Activated naive CD4-positive, alpha-beta T cell (primary cell): Measurements from ENCODE around the gene OSER1.

Experiments
- DNase-seq, 4 experiments: peaks; one replicate each; lab custom pipeline; 2025; lab: John Stamatoyannopoulos, UW

OSER1 gene

DNA sequence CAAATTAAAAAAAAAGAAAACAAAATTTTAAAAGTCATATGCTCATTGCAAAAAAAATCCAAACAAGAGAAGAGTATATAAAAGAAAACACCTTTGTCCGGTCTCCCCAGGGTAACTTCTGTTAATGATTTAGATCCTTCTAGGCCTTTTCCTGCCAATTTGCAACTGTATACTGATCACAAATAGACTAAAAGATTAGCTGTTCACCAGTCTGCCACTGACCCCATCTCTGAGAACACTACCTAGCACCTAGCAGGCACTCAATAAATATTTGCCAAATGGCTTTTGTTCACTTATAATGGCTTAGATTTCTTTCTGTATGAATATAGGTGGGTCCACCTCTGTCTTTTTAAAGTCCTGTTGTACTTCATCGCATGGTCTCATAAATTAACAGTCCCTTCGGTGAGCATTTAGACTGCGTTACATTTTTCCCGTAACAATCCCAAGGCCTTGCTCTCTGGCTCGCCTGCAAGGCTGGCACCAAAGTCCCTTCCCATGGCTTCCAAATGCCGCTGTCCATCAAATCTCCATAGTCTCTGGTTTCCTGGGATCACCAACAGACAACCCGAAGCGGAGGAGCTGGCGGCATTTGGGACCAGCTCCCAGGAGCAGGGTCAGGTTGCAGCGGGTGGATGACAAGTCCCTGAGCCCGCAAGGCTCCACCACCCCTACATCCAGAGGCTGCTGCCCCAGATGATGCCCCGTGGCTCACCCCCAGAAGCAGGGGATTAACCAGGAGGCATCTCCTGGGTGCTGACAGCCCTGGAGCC is 35.4 kb downstream of the OSER1 start:
- no peak for DNase-seq

DNA sequence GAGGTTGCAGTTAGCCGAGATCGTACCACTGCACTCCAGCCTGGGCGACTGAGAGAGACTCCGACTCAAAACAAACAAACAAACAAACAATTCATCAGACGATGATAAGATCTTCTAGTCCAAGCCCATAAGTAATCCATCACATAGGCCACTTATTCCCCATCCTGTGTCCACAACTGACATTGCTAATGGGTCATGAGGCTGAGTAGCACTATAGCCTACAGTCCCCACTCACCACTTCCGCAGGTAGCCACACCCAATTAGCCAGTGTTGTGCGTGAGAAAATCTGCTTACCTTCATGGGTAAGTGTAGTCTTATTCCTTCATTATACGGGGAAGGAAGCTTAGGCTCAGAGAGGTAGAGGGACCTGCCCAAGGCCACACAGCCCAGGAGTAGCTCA is 36.7 kb downstream of the OSER1 start:
- no peak for DNase-seq

DNA sequence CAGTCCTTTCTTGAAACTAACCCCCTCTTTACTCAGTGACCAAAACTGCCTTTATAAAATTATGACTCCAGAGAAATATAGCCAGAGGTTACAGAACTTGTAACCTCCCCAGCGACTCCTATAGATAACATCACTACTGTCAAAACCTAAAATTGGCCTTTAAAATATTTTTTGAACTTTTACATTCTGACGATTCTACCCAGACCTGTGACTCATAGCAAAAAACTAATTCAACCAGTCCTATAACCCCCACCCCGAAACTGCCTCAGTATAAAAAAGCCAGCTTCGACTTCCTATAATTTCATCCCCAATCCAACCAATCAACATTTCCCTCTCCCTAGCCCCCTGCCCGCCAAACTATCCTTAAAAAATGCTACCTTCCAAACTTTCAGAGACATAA is 37.5 kb downstream of the OSER1 start:
- no peak for DNase-seq

DNA sequence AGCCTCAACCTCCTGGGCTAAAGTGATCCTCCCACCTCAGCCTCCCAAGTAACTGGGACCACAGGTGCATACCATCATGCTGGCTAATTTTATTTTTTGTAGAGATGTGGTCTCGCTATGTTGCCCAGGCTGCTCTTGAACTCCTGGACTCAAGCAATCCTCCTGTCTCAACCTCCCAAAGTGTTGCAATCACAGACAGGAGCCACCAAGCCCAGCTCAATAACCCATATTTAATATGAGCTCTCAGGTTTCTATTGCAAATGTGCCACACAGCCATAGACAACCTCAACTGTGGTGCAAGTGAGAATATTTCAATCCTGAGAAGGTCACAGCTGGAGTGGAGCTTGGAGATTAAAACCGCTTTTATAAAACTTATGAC is 38.0 kb downstream of the OSER1 start:
- DNase-seq: no peak

DNA sequence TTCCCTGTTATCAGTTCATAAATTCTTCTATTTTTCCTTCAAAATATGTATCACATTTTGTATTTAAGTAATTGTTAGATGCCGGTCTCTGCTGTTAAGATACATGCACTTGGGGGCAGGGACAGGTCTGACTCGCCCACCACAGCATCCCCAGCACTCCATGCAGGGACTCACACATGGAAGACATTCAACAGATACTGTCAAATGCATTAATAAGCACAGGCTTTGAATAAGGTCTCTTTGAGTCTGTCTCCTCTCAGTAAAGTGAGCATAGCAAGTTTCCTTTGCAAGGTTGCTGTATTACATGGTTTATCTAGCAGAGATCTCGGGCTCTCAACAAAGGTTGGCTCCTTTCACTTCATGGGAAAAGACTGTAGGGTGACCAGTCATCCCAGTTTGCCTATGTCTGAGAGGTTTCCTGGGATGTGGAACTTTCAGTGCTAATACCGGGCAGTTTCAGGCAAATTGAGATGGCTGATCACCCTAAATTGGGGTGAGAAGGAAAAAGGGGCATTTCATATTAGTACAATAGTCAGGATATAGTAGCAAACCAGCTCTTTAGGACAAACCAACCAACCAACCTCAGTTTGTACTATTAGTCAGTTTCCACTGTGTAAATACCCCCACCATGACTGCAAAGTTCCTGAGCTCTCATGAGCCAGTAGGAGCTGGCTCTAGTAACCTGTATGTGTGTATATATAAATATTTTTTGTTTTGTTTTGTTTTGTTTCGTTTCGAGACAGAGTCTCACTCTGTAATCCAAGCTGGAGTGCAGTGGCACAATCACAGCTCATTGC is 38.6 kb downstream of the OSER1 start:
- no peak for DNase-seq

DNA sequence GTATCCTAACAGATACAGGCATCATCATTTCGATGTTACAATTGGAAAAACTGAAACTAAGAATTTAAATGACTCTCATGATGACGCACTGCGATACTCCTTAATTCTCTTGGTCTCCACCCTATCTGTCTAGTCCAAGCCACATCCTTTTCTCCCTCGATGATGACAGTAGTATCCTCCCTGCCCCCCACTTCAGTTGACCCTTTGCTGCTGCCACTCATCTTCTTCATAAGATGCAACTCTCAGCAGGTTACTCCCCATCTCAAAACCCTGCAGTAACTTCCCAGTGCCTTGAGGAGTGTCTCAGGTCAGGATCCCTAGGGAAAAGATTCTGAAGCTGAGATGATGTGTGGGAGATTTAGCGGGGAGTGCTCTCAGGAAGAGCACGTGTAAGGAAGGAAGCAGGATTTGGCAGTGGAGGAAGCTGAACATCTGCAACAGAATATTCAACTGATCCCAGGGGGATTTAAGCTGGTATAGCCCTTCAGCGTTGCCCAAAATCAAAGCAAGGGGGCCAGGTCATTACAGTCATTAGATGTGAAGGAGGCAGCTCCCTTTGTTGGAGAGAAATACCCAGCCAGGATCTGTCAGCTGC is 39.7 kb downstream of the OSER1 start:
- DNase-seq: no peak

DNA sequence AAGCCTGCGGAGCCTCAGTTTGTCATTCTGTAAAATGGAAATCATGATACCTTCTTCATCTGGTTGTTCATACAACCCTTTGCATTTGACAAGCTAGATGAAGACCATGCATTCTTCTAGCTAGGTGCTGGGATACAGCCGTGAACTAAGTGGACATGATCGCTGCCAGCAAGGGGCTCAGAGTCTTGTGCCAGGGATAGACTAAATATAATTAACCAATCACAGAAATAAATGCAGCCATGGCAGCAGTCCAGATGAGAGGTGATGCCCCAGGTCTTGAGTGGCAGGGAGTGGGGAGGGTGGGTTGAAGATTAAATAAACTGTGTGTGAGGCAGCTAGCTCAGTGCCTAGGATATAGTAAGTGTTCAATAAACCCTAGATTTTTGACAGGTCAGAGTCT is 42.8 kb downstream of the OSER1 start:
- DNase-seq: no peak

DNA sequence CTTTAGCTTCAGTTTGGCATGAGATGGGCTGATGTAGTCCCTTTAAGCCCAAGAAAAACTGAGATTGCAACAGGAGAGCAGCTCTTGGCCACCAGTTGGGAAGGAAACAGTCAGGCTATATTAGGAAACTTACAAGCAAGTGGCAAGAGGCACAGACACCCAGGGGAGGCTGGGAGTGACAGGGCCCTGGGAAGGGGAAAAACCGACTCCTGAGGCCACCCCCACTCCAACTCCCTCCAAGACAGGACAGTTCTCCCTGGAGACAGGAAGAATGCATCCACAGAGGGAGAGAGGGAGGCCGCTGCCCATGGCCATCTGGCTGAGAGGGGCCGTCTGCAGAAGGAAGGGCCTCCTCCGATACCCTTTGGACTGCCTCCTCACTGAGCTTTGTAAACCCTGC is 44.1 kb downstream of the OSER1 start:
- no peak for DNase-seq

DNA sequence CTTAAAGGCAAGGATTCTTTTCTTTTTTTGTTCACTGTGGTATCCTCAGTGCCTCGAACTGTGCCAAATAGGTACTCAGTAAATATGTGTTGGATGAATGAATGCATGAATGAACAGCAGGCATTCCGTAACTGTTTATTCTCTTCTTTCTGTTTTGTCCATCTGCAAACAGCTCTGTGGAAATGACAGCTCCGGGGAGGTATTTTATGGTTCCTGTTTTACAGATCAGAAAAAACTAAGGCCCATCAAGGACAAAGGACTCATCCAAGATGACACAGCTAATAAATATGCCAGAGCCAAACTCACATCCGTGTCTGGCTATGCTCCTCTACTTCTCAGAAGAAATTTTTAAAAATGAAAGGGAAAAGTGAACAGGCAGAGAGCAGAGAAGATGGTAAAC is 44.6 kb downstream of the OSER1 start:
- DNase-seq: no peak

DNA sequence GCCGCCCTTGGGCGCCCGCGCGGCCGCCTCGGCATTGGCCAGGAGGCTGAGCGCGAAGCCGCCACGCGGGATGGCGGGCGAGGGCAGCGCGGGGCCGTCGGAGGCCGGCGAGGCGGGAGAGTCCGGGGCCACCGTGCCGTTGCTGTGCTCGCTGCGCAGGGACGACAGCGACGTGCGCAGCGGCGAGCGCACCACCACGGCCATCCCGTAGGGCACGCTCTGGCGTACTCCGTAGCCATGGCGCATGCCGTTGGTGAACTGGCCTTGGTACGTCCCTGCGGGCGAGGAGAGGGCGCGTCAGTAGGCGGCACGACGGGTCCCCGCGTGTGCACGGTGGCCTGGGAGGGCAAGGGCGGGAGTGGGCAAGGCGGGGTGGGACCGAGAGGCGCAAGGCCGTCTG is 50.4 kb downstream of the OSER1 start:
- no peak for DNase-seq

DNA sequence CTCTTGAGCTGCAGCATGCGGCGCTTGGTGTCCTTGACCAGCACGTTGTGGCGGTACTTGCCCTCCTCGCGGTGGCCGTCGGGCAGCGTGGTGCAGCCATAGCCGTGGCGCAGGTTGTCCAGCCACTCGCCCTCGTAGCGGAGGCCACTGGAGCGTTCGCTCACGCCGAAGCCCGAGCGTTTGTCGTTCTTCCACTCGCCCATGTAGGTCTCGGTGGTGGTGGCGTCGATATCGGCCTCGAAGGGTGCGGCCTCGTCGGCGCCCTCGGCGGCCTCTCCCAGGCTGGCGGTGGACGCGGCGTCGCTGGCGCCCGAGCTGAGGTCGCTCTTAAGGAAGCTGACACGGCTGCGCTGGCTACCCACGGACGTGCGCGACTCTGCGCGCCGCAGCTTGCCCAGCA is 50.9 kb downstream of the OSER1 start:
- no peak for DNase-seq

DNA sequence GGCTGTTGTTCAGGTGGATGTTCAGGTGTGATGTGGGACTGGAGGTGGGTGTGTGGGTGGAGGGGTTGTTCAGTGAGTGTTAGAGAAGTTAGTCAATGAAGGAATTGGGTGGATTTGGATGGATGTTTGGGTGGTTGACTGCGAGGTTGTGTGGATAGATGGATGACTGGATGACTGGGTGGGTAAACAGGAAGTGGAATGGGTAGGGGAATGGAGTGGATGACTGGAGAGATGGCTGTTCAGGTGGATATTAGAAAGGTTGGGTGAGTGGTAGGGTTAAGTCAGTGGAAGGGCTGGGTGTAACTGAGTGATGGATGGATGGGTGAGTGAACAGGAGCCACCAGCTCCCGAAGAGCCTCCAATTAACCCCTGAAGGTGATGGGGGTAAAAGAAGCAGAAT is 51.4 kb downstream of the OSER1 start:
- DNase-seq: no peak

DNA sequence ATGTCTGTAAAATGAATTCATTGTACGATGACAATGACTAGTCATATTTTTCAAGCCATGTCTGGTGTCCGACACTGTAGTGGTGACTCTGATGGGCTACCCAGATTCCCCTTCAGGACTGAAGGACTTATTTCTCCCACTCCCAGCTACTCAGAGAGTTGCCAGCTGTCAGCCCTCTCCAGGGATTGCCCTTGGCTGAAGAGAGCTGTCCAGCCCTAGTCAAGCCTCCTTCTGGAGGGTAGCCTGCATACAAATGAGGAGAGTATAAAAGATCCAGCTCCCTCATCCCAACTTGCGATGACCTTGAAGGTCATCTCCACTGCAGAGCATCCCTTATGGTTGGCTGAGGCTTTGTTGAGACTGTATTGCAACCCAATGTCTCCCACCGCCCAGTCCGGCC is 53.5 kb downstream of the OSER1 start:
- no peak for DNase-seq

DNA sequence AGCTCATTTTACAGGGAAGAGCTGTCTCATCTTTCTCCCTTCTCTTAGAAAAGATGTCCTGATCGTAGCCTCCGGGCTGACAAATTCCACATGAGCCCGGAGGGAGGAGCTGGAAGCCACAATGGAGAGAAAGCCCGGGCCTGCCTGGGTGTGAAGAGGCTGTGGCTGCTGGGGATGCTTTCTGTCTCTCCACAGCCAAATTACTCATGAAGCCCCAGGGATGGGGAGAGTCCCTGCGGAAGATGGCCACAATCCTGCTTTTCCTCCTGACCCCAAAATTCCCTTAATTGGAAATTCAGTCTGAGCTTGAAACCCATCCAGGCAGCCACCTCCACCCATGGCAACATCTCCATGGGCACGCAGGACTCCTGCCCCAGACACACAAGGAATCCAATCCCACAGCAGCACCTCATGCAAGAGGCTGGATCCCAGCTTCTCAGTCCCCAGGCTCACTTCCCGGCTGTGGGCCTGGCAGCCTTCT is 56.0 kb downstream of the OSER1 start:
- no peak for DNase-seq

DNA sequence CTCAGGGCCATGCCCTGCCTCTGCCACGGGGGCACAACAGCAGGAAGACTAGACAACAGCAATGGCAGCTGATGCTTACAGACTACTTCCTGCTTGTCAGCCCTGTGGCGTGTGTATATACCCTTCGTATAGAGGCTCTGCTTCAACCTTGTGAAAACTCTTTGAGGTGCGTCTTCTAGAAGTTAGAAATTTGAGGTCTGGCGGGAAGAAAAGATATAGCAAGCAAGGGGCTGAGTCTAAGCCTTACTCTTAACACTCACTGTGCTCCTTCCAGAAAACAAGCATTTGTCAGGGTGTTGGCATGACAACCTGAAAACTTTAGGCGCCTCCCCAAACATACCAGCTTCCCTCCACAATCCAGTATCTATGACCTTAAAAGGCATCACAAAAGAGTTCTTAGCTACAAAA is 56.9 kb downstream of the OSER1 start:
- peak in 2 of 4 experiments; percentile 8 to 9 for DNase-seq

DNA sequence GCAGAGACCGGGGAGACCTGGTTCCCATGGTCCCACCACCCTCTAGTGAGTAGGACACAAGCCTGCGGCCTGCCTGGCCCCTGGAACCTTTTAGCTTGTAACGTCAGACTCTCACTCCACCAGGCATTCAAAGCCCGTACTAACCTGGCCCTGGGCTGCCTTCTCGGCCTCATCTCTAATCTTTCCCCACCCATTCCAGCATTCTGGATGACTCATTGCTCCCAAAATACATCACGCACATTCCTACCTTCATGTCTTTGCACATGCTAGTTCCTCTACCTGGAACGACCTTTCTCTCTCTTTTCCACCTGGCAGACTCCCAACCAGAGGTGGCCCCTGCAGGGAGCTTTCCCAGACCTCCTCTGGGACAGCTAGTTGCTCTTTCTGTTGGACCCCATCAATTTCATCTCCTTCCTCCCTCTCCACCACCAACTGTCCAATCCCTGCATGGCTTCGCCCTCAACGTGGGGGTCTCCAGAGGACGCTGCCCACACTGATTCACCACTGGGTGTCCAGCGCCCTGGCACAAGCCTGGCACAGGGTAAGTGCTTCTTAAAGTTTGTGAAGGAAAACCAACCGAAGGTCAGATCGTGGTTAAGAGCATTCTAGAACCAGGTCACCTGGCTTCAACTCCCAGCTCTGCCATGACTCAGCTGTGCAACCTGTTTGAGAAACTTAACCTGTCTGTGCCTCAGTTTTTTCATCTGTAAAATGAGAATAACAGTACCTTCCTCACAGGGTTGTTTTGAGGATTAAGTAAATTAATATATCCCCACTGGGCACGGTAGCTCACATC is 58.8 kb downstream of the OSER1 start:
- DNase-seq: no peak

DNA sequence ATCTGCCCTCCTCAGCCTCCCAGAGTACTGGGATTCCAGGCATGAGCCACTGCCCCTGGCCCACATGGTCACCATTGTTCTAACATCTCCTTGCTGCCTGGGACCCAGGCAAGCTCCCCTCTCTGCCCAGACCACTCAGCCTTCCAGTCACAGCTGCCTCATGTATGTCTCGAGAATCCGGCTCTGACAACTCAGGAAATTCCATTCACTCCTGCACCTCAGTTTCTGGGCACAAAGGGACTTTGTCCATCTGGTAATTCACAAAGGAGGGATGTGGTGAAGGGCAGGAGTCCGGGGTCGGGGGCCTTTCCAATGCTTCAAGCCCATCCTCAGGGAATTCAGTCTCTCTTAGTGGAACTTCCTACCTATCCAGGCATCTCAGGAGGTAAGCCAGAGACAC is 64.3 kb downstream of the OSER1 start:
- DNase-seq: no peak
